HG02943 (cell line): ENCODE measurements around the gene CROCC2.

ENCODE experiments used
- ATAC-seq: cut with Tn5 transposase; IDR thresholded peaks from one replicate; pipeline ENCODE4 v1.9.1; 2021; ENCODE audit warnings: mild to moderate bottlenecking, low read depth, moderate library complexity; ENCODE audit not compliant: unreplicated experiment

The CROCC2 gene

GRCh38 chr2:241007880-241008710, 102.0 kb downstream of the CROCC2 start:
- ATAC-seq: no peak

- no peak for ATAC-seq
Observed at GRCh38 chr2:241008711-241009121, 102.6 kb downstream of the CROCC2 start.

GRCh38 chr2:241009191-241009590, 103.1 kb downstream of the CROCC2 start:
- ATAC-seq: no peak

- no peak for ATAC-seq
Observed at GRCh38 chr2:241009601-241010530, 103.7 kb downstream of the CROCC2 start.

GRCh38 chr2:241010531-241011295, 104.6 kb downstream of the CROCC2 start:
- ATAC-seq: no peak

- no peak for ATAC-seq
Observed at GRCh38 chr2:241011296-241011600, 105.1 kb downstream of the CROCC2 start.

- ATAC-seq: no peak
Observed at GRCh38 chr2:241011751-241012510, 105.8 kb downstream of the CROCC2 start.

- ATAC-seq: no peak
Observed at GRCh38 chr2:241014224-241014623, 108.1 kb downstream of the CROCC2 start.

GRCh38 chr2:241014764-241015163, 108.6 kb downstream of the CROCC2 start:
- no peak for ATAC-seq

- ATAC-seq: no peak
Observed at GRCh38 chr2:241015439-241015838, 109.3 kb downstream of the CROCC2 start.

GRCh38 chr2:241017228-241017940, 111.2 kb downstream of the CROCC2 start:
- ATAC-seq: no peak

GRCh38 chr2:241018051-241018891, 112.1 kb downstream of the CROCC2 start:
- ATAC-seq: no peak

- ATAC-seq: no peak
Observed at GRCh38 chr2:241019441-241020139, 113.5 kb downstream of the CROCC2 start.

- ATAC-seq: no peak
Observed at GRCh38 chr2:241020201-241020600, 114.1 kb downstream of the CROCC2 start.

- no peak for ATAC-seq
Observed at GRCh38 chr2:241020629-241021190, 114.6 kb downstream of the CROCC2 start.

GRCh38 chr2:241025639-241026038, 119.5 kb downstream of the CROCC2 start:
- no peak for ATAC-seq

- no peak for ATAC-seq
Observed at GRCh38 chr2:241029599-241030332, 123.6 kb downstream of the CROCC2 start.
